ENCODE measurements around the gene KIF9. TPM values are rescaled to one million over a fixed set of nuclear protein-coding genes. Genes with fewer than 3 reads are reported as not detected.
"Not testable (repeated sequence)": the region's sequence is repeated elsewhere in the genome, so short reads cannot be mapped to it uniquely, and the experiment has no call there.

The KIF9 gene
- total RNA-seq, 2 donors from 2014 or later: 6.1 to 8.0 TPM

GRCh38 chr3:47265725-47266428 is 16.7 kb downstream of the KIF9 start:
- ATAC-seq: no peak
- no peak for DNase-seq
- intact Hi-C loops (cut with DNase I): no loop called here

GRCh38 chr3:47265008-47265407 is 17.6 kb downstream of the KIF9 start:
- intact Hi-C loops (cut with DNase I): no loop called here
- DNase-seq (no peak), ATAC-seq (no peak)

- intact Hi-C loops (cut with DNase I): no loop called here
- DNase-seq (no peak), ATAC-seq (no peak)
Observed at GRCh38 chr3:47261301-47261700, 21.3 kb downstream of the KIF9 start.

GRCh38 chr3:47260605-47261004 is 22.0 kb downstream of the KIF9 start:
- intact Hi-C loops (cut with DNase I): no loop called here
- ATAC-seq: no peak
- no peak for DNase-seq

- intact Hi-C loops (cut with DNase I): no loop called here
Observed at GRCh38 chr3:47259114-47259513, 23.5 kb downstream of the KIF9 start.

GRCh38 chr3:47256331-47256730 is 26.3 kb downstream of the KIF9 start:
- ATAC-seq; intact Hi-C loops (cut with DNase I); DNase-seq: not testable (repeated sequence)

More at GRCh38 chr3:47259114-47259513, 23.5 kb downstream of the KIF9 start:
- DNase-seq (no peak), ATAC-seq (no peak)

GRCh38 chr3:47251689-47252088 is 30.9 kb downstream of the KIF9 start:
- no peak for ATAC-seq
- no peak for DNase-seq
- intact Hi-C loops (cut with DNase I): loop anchor here in 1 of 2 donors (5.0 kb wide), 1 partner anchor 71 kb away; no protein-coding TSS in a partner anchor

GRCh38 chr3:47251085-47251484 is 31.5 kb downstream of the KIF9 start:
- not testable (repeated sequence) for DNase-seq, ATAC-seq
- intact Hi-C loops (cut with DNase I): loop anchor here in 1 of 2 donors (5.0 kb wide), 1 partner anchor 71 kb away; no protein-coding TSS in a partner anchor

GRCh38 chr3:47250309-47251060 is 32.1 kb downstream of the KIF9 start:
- peak; percentile 47 for DNase-seq
- ATAC-seq: peak; percentile 65 to 76
- intact Hi-C loops (cut with DNase I): loop anchor here (1.0 to 5.0 kb wide), 2 partner anchors 72 to 74 kb away; no protein-coding TSS in a partner anchor

GRCh38 chr3:47247131-47248064 is 35.2 kb downstream of the KIF9 start:
- ATAC-seq (no peak), DNase-seq (no peak)
- intact Hi-C loops (cut with DNase I): no loop called here

GRCh38 chr3:47245271-47245670 is 37.3 kb downstream of the KIF9 start:
- no peak for DNase-seq
- intact Hi-C loops (cut with DNase I): no loop called here
- ATAC-seq: no peak

GRCh38 chr3:47244531-47245100 is 38.0 kb downstream of the KIF9 start:
- ATAC-seq: no peak
- intact Hi-C loops (cut with DNase I): no loop called here
- no peak for DNase-seq

GRCh38 chr3:47243419-47244147 is 39.0 kb downstream of the KIF9 start:
- ATAC-seq (peak in 1 of 2 donors; percentile 47), DNase-seq (no peak)
- intact Hi-C loops (cut with DNase I): no loop called here

- ATAC-seq (no peak), DNase-seq (no peak)
- intact Hi-C loops (cut with DNase I): no loop called here
Observed at GRCh38 chr3:47239929-47240328, 42.7 kb downstream of the KIF9 start.

GRCh38 chr3:47238017-47238416 is 44.6 kb downstream of the KIF9 start:
- ATAC-seq (no peak), DNase-seq (no peak)
- intact Hi-C loops (cut with DNase I): no loop called here

GRCh38 chr3:47228088-47228487 is 54.5 kb downstream of the KIF9 start:
- intact Hi-C loops (cut with DNase I): no loop called here
- DNase-seq (no peak), ATAC-seq (peak in 1 of 2 donors; percentile 24)

GRCh38 chr3:47227678-47228077 is 54.9 kb downstream of the KIF9 start:
- no peak for DNase-seq
- peak; percentile 73 to 77 for ATAC-seq
- intact Hi-C loops (cut with DNase I): no loop called here

- ATAC-seq: peak in 1 of 2 donors; percentile 44
- DNase-seq: no peak
Observed at GRCh38 chr3:47225310-47225906, 57.2 kb downstream of the KIF9 start.

More at GRCh38 chr3:47225310-47225906, 57.2 kb downstream of the KIF9 start:
- intact Hi-C loops (cut with DNase I): no loop called here

Measured in left cardiac atrium (tissue), 4 donors.